Left ventricle myocardium superior (tissue), 1 donor: Measurements from ENCODE around the gene WBP2. TPM values are rescaled to one million over a fixed set of nuclear protein-coding genes. Genes with fewer than 3 reads are reported as not detected.

ENCODE experiments used
- ATAC-seq: fragments of 200-7000 bp; cut with Tn5 transposase; one replicate; pipeline ENCODE4 v1.9.1; 2020; ENCODE audit warnings: mild to moderate bottlenecking, moderate library complexity
- DNase-seq: peaks from one replicate; pipeline ENCODE4 v3.0.0-alpha.2; 2020
- intact Hi-C: fragments of 100-400 bp; cut with micrococcal nuclease; formaldehyde crosslinking; loops from one replicate; pipeline ENCODE4 v1.11.0; 2022
- total RNA-seq: library from RNA; stranded (reverse); fragmentation: NEBNext Ultra II Directional; extraction: Animal tissue kit (Norgen Biotek cat#: 25700); gene quantifications from one replicate; pipeline ENCODE4 v1.2.1, GENCODE V29; 2021
- donor health status: DM: no; HTN: yes; CAD: no; lungs with severe emphysema.

The WBP2 gene
- total RNA-seq, 1 donor from 2014 or later = 152 TPM

GRCh38 chr17:75810216-75810615 lies 44.9 kb downstream of the WBP2 start:
- intact Hi-C loops = no loop called here
- DNase-seq (no peak), ATAC-seq (no peak)

- DNase-seq (no peak), ATAC-seq (peak; percentile 58)
- intact Hi-C loops = no loop called here
These were observed 45.5 kb downstream of the WBP2 start for GRCh38 chr17:75809631-75810111.

- ATAC-seq (peak; percentile 65), DNase-seq (peak; percentile 62)
- intact Hi-C loops = no loop called here
These were observed 46.1 kb downstream of the WBP2 start for GRCh38 chr17:75808905-75809621.

GRCh38 chr17:75808549-75808904 lies 46.6 kb downstream of the WBP2 start:
- intact Hi-C loops = no loop called here
- ATAC-seq (peak; percentile 6), DNase-seq (no peak)

- ATAC-seq (no peak), DNase-seq (no peak)
- intact Hi-C loops = no loop called here
These were observed 47.3 kb downstream of the WBP2 start for GRCh38 chr17:75807861-75808260.

GRCh38 chr17:75806822-75807500 lies 48.2 kb downstream of the WBP2 start:
- intact Hi-C loops = no loop called here
- ATAC-seq (peak; percentile 77), DNase-seq (peak; percentile 68)

- no peak for ATAC-seq
- no peak for DNase-seq
- intact Hi-C loops = no loop called here
These were observed 51.3 kb downstream of the WBP2 start for GRCh38 chr17:75803883-75804282.

GRCh38 chr17:75799402-75799801 lies 55.7 kb downstream of the WBP2 start:
- DNase-seq = no peak
- no peak for ATAC-seq
- intact Hi-C loops = no loop called here

- intact Hi-C loops = no loop called here
- ATAC-seq (no peak), DNase-seq (no peak)
These were observed 59.1 kb downstream of the WBP2 start for GRCh38 chr17:75795820-75796607.

Other genes starting within 250 kb of the WBP2 start
- gene SMIM5, start 221.9 kb downstream of the WBP2 start, total RNA-seq = 15.8 TPM
- 14.3 TPM for gene RECQL5, start 188.2 kb downstream of the WBP2 start, total RNA-seq
- 47.8 TPM for gene SAP30BP, start 188.0 kb downstream of the WBP2 start, total RNA-seq
- gene ITGB4, start 133.9 kb downstream of the WBP2 start, total RNA-seq = 8.8 TPM
- gene GALK1, start 90.1 kb downstream of the WBP2 start, total RNA-seq = 20.2 TPM
- 14.8 TPM for gene UNK, start 70.5 kb downstream of the WBP2 start, total RNA-seq
- gene UNC13D, start 10.9 kb downstream of the WBP2 start, total RNA-seq = 8.6 TPM
- gene TRIM47, start 23.2 kb upstream of the WBP2 start, total RNA-seq = 24.4 TPM
- 11.4 TPM for gene TRIM65, start 41.6 kb upstream of the WBP2 start, total RNA-seq
- gene MRPL38, start 49.5 kb upstream of the WBP2 start, total RNA-seq = 124 TPM
- 4.2 TPM for gene FBF1, start 85.7 kb upstream of the WBP2 start, total RNA-seq
- gene ACOX1, start 123.8 kb upstream of the WBP2 start, total RNA-seq = 101 TPM
- gene TEN1, start 123.9 kb upstream of the WBP2 start, total RNA-seq = 6.6 TPM
- gene CDK3, start 145.5 kb upstream of the WBP2 start, total RNA-seq = 2.6 TPM
- gene EVPL, start 172.0 kb upstream of the WBP2 start, total RNA-seq = 0.07 TPM
- 66.1 TPM for gene SRP68, start 217.2 kb upstream of the WBP2 start, total RNA-seq
- not detected for gene GALR2, start 219.4 kb upstream of the WBP2 start, total RNA-seq
- not detected for gene ZACN, start 223.8 kb upstream of the WBP2 start, total RNA-seq
- gene EXOC7, start 248.5 kb upstream of the WBP2 start, total RNA-seq = 82.2 TPM